Stimulated activated CD8-positive, alpha-beta memory T cell treated with anti-CD3 and anti-CD28 coated beads, Interleukin-4, amount 100 ng/mL, for 4 hours (primary cell): ENCODE measurements around the gene NDE1.

Experiments used
- DNase-seq, 2 donors: peaks; one replicate each; pipeline ENCODE4 v3.0.0-alpha.2; 2020; ENCODE audit warnings: low read depth in 2 of 2, low spot score in 1 of 2

Gene NDE1

GRCh38 chr16:15765116-15765515, 115.1 kb downstream of the NDE1 start:
- no peak for DNase-seq

GRCh38 chr16:15765880-15766279, 115.8 kb downstream of the NDE1 start:
- no peak for DNase-seq

- no peak for DNase-seq
Measured at GRCh38 chr16:15766918-15767317, 116.9 kb downstream of the NDE1 start.

- no peak for DNase-seq
Measured at GRCh38 chr16:15768201-15768600, 118.2 kb downstream of the NDE1 start.

GRCh38 chr16:15769239-15769638, 119.2 kb downstream of the NDE1 start:
- no peak for DNase-seq

GRCh38 chr16:15770107-15770506, 120.1 kb downstream of the NDE1 start:
- DNase-seq, result no peak

- DNase-seq, result no peak
Measured at GRCh38 chr16:15770512-15770911, 120.5 kb downstream of the NDE1 start.

GRCh38 chr16:15771694-15772093, 121.6 kb downstream of the NDE1 start:
- DNase-seq, result no peak

GRCh38 chr16:15772579-15773293, 122.7 kb downstream of the NDE1 start:
- no peak for DNase-seq

GRCh38 chr16:15773968-15774367, 123.9 kb downstream of the NDE1 start:
- DNase-seq, result no peak

- DNase-seq, result no peak
Measured at GRCh38 chr16:15775209-15775608, 125.2 kb downstream of the NDE1 start.

GRCh38 chr16:15775663-15776304, 125.7 kb downstream of the NDE1 start:
- no peak for DNase-seq
